ENCODE results near the gene ZIC4. TPM values are rescaled to one million over a fixed set of nuclear protein-coding genes. Genes with fewer than 3 reads are reported as not detected.

ZIC4 gene
- total RNA-seq, 1 donor from 2014 or later = not detected

- TF ChIP-seq, protein P1, sequence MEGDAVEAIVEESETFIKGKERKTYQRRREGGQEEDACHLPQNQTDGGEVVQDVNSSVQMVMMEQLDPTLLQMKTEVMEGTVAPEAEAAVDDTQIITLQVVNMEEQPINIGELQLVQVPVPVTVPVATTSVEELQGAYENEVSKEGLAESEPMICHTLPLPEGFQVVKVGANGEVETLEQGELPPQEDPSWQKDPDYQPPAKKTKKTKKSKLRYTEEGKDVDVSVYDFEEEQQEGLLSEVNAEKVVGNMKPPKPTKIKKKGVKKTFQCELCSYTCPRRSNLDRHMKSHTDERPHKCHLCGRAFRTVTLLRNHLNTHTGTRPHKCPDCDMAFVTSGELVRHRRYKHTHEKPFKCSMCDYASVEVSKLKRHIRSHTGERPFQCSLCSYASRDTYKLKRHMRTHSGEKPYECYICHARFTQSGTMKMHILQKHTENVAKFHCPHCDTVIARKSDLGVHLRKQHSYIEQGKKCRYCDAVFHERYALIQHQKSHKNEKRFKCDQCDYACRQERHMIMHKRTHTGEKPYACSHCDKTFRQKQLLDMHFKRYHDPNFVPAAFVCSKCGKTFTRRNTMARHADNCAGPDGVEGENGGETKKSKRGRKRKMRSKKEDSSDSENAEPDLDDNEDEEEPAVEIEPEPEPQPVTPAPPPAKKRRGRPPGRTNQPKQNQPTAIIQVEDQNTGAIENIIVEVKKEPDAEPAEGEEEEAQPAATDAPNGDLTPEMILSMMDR (IDR thresholded peaks at IDR 0.05; ENCODE audit: unreplicated experiment) = no peak
- Mint-ChIP-seq H3K9me3 (no peaks in the 10 kb centered on the region), H3K27ac (no peak overlapping the region), H3K36me3 (no peaks in the 10 kb centered on the region), H3K4me3 (no peak overlapping the region), H3K4me1 (no peaks in the 10 kb centered on the region), H3K27me3 (ENCODE audit: low read depth) (peaks cover 90% of the 10 kb centered on the region)
- no peak for DNase-seq (ENCODE audit: low spot score in 2 of 2, unreplicated experiment in 2 of 2)
Measured at GRCh38 chr3:147428326-147428725, 22.0 kb upstream of the ZIC4 start.

DNA sequence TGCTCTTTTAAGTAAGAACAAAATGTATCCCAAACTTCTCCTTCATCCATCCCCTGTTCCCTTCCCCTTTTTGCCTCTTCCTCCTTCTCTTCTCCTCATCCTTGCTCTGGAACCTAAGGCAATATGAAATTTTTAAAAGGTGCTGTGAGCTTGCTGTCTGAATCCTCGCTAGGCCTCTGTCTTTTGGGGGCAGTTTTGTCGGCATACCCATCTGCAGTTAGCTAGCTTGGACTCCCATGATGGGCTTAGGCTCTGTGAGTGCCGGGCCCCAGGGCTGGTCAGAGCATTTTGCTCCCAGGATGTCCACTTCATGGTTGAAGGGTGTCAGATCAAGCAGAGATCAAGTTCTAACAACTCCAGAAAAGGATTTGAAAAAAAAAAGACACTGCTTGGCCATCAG, 21.4 kb upstream of the ZIC4 start:
- peaks cover 91% of the 10 kb centered on the region for H3K27me3 Mint-ChIP-seq (ENCODE audit: low read depth)
- no peak overlapping the region for H3K4me3 Mint-ChIP-seq
- no peak overlapping the region for H3K27ac Mint-ChIP-seq
- H3K4me1 Mint-ChIP-seq = no peaks in the 10 kb centered on the region
- H3K9me3 Mint-ChIP-seq = no peaks in the 10 kb centered on the region
- DNase-seq (ENCODE audit: low spot score in 2 of 2, unreplicated experiment in 2 of 2) = no peak
- TF ChIP-seq, protein P1 (IDR thresholded peaks at IDR 0.05; ENCODE audit: unreplicated experiment) = no peak
- no peaks in the 10 kb centered on the region for H3K36me3 Mint-ChIP-seq

- no peaks in the 10 kb centered on the region for H3K36me3 Mint-ChIP-seq
- TF ChIP-seq, protein P1 (IDR thresholded peaks at IDR 0.05; ENCODE audit: unreplicated experiment) = no peak
- DNase-seq (ENCODE audit: low spot score in 2 of 2, unreplicated experiment in 2 of 2) = no peak
- no peaks in the 10 kb centered on the region for H3K9me3 Mint-ChIP-seq
- no peak overlapping the region for H3K4me3 Mint-ChIP-seq
- peaks cover 91% of the 10 kb centered on the region for H3K27me3 Mint-ChIP-seq (ENCODE audit: low read depth)
- H3K4me1 Mint-ChIP-seq = no peaks in the 10 kb centered on the region
- H3K27ac Mint-ChIP-seq = no peak overlapping the region
Measured at GRCh38 chr3:147426931-147427330, 20.6 kb upstream of the ZIC4 start.

DNA sequence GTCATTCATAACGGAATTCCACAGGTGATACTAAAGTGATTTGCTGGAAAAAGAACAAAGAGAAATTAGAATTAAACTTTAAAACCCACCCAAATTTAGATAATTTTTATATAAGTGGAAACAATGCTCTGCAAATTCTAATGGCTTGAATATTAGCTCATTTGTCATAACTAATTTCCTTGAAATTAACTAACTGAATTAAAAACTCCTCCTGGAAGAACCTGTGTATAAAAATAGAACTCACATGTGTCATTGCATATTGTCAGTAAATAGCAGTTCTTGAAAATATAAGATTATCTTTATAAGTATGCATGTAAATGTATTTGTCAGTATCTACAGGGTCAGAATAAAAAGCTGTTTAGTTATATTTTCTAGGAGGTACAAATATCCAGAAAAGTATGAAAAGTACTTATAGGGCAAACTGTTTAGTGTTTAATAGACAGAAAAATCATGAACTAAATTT, 19.1 kb upstream of the ZIC4 start:
- Mint-ChIP-seq H3K27me3 (ENCODE audit: low read depth) (peaks cover 93% of the 10 kb centered on the region), H3K27ac (no peak overlapping the region), H3K9me3 (no peaks in the 10 kb centered on the region), H3K4me1 (peaks cover 5% of the 10 kb centered on the region), H3K4me3 (no peak overlapping the region), H3K36me3 (no peaks in the 10 kb centered on the region)
- TF ChIP-seq, protein P1 (IDR thresholded peaks at IDR 0.05; ENCODE audit: unreplicated experiment) = no peak
- DNase-seq (ENCODE audit: low spot score in 2 of 2, unreplicated experiment in 2 of 2) = no peak

GRCh38 chr3:147424581-147425387, 18.4 kb upstream of the ZIC4 start:
- Mint-ChIP-seq H3K4me1 (peaks cover 5% of the 10 kb centered on the region), H3K27me3 (ENCODE audit: low read depth) (peaks cover 93% of the 10 kb centered on the region), H3K36me3 (no peaks in the 10 kb centered on the region), H3K9me3 (no peaks in the 10 kb centered on the region), H3K27ac (no peak overlapping the region), H3K4me3 (no peak overlapping the region)
- TF ChIP-seq, protein P1 (IDR thresholded peaks at IDR 0.05; ENCODE audit: unreplicated experiment) = no peak
- DNase-seq (ENCODE audit: low spot score in 2 of 2, unreplicated experiment in 2 of 2) = no peak
